ENCODE data around the gene MCRIP1.

DNA sequence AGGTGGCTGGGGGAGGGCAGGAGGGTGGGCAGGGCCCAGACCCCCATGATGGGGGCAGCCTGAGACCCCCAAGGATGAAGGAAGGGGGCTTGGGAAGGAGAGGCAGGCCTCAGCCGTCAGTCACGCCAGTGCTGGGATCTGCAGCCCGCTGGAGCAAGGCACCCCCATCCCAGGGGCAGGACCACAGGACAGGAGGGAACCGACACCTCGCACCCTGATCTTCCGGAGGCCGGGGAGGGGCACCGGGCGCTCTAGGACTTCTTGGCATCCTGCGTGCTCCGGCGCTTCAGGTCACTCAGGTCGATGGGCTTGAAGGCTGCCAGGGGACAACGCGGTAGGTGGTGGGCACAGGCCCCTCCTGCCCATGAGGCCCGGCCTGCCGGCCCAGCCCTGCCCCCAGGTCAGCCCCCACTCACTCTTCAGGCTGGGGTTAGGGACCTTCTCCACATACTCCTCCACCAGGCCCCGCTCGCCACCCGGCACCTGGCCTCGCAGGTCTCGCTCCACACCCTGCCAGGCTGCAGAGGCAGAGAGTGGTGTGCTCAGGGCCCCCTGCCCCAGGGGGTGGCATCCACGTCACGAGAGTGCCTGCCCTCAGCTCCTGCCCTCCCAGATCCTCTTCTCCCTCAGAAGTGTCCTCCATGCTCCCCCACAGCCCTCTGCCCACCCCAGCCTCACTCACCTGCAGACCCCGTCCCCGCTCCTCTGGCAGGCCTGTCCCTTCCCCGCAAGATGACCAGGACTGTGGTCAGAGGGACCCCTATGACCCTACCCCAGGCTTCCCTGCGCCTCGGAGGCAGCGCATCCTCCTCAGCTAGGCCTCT is 9.9 kb downstream of the MCRIP1 start:
- no peak for TF ChIP-seq TEAD4 (IDR thresholded peaks at IDR 0.05; ENCODE audit: borderline replicate concordance, insufficient read depth)
- no peak for TF ChIP-seq SIN3A (IDR thresholded peaks at IDR 0.05; ENCODE audit: borderline replicate concordance, low read depth, low read length)
- TF ChIP-seq, protein P1, sequence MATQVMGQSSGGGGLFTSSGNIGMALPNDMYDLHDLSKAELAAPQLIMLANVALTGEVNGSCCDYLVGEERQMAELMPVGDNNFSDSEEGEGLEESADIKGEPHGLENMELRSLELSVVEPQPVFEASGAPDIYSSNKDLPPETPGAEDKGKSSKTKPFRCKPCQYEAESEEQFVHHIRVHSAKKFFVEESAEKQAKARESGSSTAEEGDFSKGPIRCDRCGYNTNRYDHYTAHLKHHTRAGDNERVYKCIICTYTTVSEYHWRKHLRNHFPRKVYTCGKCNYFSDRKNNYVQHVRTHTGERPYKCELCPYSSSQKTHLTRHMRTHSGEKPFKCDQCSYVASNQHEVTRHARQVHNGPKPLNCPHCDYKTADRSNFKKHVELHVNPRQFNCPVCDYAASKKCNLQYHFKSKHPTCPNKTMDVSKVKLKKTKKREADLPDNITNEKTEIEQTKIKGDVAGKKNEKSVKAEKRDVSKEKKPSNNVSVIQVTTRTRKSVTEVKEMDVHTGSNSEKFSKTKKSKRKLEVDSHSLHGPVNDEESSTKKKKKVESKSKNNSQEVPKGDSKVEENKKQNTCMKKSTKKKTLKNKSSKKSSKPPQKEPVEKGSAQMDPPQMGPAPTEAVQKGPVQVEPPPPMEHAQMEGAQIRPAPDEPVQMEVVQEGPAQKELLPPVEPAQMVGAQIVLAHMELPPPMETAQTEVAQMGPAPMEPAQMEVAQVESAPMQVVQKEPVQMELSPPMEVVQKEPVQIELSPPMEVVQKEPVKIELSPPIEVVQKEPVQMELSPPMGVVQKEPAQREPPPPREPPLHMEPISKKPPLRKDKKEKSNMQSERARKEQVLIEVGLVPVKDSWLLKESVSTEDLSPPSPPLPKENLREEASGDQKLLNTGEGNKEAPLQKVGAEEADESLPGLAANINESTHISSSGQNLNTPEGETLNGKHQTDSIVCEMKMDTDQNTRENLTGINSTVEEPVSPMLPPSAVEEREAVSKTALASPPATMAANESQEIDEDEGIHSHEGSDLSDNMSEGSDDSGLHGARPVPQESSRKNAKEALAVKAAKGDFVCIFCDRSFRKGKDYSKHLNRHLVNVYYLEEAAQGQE (IDR thresholded peaks at IDR 0.05; ENCODE audit: low read depth, low read length), result no peak
- no peak for TF ChIP-seq RFX5 (IDR thresholded peaks at IDR 0.05; ENCODE audit: low read length)
- TF ChIP-seq, protein P2, sequence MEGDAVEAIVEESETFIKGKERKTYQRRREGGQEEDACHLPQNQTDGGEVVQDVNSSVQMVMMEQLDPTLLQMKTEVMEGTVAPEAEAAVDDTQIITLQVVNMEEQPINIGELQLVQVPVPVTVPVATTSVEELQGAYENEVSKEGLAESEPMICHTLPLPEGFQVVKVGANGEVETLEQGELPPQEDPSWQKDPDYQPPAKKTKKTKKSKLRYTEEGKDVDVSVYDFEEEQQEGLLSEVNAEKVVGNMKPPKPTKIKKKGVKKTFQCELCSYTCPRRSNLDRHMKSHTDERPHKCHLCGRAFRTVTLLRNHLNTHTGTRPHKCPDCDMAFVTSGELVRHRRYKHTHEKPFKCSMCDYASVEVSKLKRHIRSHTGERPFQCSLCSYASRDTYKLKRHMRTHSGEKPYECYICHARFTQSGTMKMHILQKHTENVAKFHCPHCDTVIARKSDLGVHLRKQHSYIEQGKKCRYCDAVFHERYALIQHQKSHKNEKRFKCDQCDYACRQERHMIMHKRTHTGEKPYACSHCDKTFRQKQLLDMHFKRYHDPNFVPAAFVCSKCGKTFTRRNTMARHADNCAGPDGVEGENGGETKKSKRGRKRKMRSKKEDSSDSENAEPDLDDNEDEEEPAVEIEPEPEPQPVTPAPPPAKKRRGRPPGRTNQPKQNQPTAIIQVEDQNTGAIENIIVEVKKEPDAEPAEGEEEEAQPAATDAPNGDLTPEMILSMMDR (IDR thresholded peaks at IDR 0.05), result no peak
- TF ChIP-seq, protein P3, sequence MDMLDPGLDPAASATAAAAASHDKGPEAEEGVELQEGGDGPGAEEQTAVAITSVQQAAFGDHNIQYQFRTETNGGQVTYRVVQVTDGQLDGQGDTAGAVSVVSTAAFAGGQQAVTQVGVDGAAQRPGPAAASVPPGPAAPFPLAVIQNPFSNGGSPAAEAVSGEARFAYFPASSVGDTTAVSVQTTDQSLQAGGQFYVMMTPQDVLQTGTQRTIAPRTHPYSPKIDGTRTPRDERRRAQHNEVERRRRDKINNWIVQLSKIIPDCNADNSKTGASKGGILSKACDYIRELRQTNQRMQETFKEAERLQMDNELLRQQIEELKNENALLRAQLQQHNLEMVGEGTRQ (IDR thresholded peaks at IDR 0.05; ENCODE audit: borderline replicate concordance, low read depth, low read length), result no peak
- TF ChIP-seq TAF1 (IDR thresholded peaks at IDR 0.05; ENCODE audit: borderline replicate concordance, low read depth, low read length), result no peak
- TF ChIP-seq EZH2phosphoT487 (IDR thresholded peaks at IDR 0.05; ENCODE audit: borderline replicate concordance, low read depth), result no peak
- no peak for TF ChIP-seq POLR2AphosphoS5 (IDR thresholded peaks at IDR 0.05; ENCODE audit: low read depth, low read length)
